Endometrial microvascular endothelial cells (primary cell): ENCODE data around the gene MAP6. TPM values are rescaled to one million over a fixed set of nuclear protein-coding genes. Genes with fewer than 3 reads are reported as not detected.

ENCODE experiments used
- in situ Hi-C: cut with HindIII; loops from 2 replicates; pipeline ENCODE4 v1.10.0; 2017; ENCODE audit warnings: low sequenced_read_pairs, low pct_unique_long_range_greater_than_20kb; ENCODE audit errors: inconsistent ontology term
- total RNA-seq: library from RNA; depleted of rRNA; stranded (reverse); fragments of >200 nt; gene quantifications from one replicate; pipeline ENCODE4 v1.2.3, GENCODE V29; 2015; ENCODE audit errors: inconsistent ontology term

Gene MAP6
- total RNA-seq, 1 donor from 2014 or later = 1.3 TPM

GRCh38 chr11:75667831-75668450 lies 897 bp downstream of the MAP6 start:
- in situ Hi-C loops = no loop called here

- in situ Hi-C loops = no loop called here
These were observed 1.5 kb downstream of the MAP6 start for GRCh38 chr11:75667255-75667830.

DNA sequence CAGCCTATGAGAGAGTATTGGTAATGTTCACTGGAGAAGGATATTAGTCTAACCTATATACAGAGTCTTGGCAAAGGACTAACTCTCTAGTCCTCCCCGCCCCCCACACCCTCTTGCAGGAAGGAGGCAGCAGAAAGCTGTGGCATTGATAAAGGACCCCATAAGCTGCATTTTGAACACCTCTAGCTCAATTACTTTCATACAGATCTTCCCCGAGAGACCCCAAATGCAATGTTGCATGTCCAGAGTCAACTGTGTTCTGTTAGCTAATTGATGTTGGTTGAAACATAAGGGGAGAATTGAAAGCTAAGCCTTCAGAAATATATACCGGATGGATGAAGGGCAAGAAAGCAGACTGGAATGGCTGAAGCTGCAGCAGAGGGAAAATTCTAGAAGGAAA lies 2.8 kb downstream of the MAP6 start:
- in situ Hi-C loops = no loop called here

DNA sequence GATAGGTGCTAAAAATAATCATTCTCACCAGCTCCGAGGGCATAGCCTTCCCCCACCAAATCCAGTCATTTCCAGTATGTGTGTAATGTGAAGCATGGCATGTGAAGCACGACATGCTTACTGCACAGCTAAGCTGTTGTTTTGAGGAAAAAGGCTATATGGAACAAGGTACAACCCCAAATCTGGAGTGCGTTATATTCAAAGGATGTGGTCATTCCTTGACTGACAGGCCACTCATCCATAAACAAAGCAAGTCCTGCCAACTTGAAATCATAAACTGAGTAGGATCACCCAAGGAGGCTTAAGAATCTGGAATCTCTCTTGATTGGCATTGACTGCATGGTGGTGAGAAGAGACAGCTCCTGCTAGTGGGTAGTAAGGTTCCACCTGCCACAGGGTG lies 3.7 kb downstream of the MAP6 start:
- in situ Hi-C loops = no loop called here

DNA sequence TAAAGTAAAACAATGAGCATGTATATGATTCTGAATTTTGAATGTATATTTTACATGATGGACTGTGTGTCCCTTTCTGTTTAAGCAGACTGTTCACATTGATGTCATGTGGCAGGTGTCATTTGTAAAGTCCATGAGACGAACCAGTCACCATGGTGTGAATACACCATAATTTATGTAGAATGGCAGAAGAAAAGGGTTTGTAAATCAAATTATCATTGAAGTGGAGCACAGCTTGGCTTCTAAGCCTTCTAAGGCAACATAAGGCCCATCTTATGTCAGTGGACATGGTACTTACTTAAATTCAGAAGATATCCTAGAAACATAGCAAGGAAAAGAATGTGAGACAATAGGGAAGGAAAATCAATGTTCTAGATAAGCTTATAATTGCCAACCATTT lies 4.4 kb downstream of the MAP6 start:
- in situ Hi-C loops = no loop called here

- in situ Hi-C loops = no loop called here
These were observed 5.0 kb downstream of the MAP6 start for GRCh38 chr11:75663808-75664207.

- in situ Hi-C loops = no loop called here
These were observed 9.0 kb downstream of the MAP6 start for GRCh38 chr11:75659836-75660235.

- in situ Hi-C loops = no loop called here
These were observed 12.7 kb downstream of the MAP6 start for GRCh38 chr11:75656044-75656727.

GRCh38 chr11:75655605-75656004 lies 13.2 kb downstream of the MAP6 start:
- in situ Hi-C loops = no loop called here

GRCh38 chr11:75654314-75654713 lies 14.5 kb downstream of the MAP6 start:
- in situ Hi-C loops = no loop called here

- in situ Hi-C loops = no loop called here
These were observed 15.3 kb downstream of the MAP6 start for GRCh38 chr11:75653532-75653931.

DNA sequence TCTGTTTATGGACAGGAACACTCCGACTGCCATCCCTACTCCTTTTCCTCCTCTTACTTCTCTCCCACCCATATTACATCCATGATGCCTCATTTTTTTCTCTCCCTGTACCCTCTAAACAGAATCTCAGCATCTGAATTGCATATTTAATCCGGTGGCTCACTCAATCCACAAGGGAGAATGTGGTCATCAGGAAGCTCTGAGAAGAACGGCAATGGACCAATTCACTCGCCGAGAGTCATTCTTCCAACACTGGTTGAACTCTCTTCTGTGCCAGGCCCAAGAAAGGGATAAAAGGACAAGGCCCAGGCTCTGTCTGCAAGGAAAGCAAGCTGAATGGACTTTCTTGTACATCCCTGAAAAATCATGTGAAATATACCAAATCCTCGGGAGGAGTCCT lies 15.9 kb downstream of the MAP6 start:
- in situ Hi-C loops = no loop called here

DNA sequence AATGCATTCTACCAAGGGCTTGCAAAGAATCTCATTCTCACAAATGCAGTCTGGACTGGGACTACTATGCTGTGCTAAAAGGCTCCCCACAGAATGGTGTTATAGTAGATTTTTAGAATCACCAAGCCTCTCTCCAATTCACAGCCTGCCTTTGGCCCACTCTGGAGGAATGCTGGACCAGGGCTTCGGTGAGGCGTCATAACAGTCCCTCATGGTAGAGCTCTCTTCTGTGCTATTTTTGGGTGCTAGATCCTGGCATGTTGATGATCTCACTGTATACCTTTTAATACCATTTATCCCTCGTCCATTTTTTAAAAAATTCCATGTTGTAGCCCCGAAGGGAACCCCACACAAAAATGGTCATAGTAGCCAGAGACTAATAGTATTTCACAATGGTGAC lies 17.6 kb downstream of the MAP6 start:
- in situ Hi-C loops = no loop called here

DNA sequence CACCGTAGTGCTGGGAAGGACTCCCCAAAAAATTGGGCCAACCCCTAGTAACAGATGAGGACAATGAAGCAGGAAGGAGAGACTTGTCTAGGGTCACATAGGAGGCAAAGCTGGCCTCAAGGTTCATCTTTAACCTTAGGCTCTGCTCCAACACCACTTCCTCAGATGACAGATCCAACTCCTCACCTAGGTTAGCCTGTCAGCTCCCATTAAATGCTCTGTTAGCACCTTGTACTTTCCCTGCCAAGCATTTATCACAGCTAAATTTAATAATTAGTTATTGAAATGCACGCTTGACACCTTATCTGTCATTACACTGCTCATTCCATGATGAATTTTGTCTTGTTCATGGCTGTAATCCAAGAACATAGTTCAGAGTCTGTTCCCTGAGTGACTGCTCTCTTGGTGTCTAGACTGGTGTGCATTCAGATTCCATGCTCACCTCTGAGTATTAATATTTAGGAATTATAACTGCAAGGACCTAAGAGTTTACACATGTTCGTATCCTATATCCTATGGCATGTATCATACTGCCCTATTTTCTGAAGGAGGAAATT lies 18.6 kb downstream of the MAP6 start:
- in situ Hi-C loops = no loop called here

DNA sequence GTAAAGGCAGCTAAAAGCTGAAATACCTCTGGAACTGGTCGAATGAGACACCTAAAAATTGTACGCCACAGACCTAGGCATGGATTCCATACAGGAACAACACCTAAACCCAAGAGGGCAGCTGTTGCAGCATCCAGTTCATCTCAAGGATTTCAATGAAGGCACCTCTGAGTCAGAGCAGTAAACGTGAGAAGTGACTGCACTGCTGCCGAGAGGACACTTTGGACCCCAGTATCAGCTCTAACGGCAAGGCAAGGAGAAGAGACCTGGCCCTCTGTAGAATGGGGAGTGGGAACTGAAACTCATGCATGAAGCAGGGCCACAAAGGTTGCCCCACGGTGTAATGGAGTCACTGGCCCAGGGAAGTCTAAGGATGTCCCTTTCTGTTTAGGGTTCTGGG lies 23.9 kb downstream of the MAP6 start:
- in situ Hi-C loops = no loop called here

- in situ Hi-C loops = no loop called here
These were observed 24.5 kb downstream of the MAP6 start for GRCh38 chr11:75644370-75644769.

DNA sequence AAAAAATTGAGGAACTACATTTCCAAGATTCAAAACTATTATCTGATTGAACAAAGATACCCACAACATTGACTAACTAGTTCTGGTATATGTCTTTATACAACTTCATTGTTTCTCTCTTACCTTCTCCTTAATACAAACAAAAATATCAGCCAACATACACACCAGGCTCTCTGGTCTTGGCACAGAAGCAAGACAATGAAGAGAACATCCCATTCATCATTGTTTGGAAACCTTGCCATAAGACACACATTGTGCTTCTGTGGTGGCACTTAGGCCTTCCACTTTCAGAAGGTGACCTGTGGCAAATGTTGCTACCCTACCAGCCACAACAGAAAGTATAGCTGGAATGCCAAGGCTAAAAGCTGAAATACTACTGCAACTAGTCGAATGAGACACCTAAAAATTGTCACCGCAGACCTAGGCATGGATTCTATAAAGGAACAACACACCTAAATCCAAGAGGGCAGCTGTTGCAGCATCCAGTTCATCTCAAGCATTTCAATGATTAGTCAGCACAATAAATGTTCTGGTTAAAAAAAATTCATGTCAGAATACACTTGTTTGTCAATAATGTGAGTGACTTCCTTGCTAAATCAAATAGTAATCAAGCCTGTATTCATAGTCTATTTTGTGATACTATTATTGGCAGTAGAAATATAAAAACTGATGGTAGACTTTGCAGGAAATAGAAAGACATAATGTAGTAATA lies 26.3 kb downstream of the MAP6 start:
- in situ Hi-C loops = no loop called here

- in situ Hi-C loops = no loop called here
These were observed 29.1 kb downstream of the MAP6 start for GRCh38 chr11:75639762-75640181.

GRCh38 chr11:75637998-75638397 lies 30.8 kb downstream of the MAP6 start:
- in situ Hi-C loops = no loop called here
